ENCODE results near the gene UCN.
A peak's percentile ranks its signal among the peaks of the same experiment; 100 is the strongest.
"Not testable (repeated sequence)": the region's sequence is repeated elsewhere in the genome, so short reads cannot be mapped to it uniquely, and the experiment has no call there.

The UCN gene

GRCh38 chr2:27308359-27308881, at the start of gene UCN:
UCN (minus strand) TSS chr2:27308445; CDS start chr2:27307895, 550 bp downstream.
- ChIA-PET POLR2A (ENCODE audit: low non-redundant PET) (interaction anchor here (0.7 kb wide), 1 partner anchor 175 kb away, joined by 3 read pairs; no protein-coding TSS in a partner anchor), CTCF (interaction anchor here (0.6 to 0.8 kb wide), 2 partner anchors 9 to 138 kb away, joined by 4 to 6 read pairs; no protein-coding TSS in a partner anchor)
- peak; percentile 38 for DNase-seq (ENCODE audit: low spot score)
- H3K27ac ChIP-seq, result no peak within 1 kb of the TSS
- no peak for TF ChIP-seq CTCF (conservative IDR thresholded peaks at IDR 0.05; ENCODE audit: low read depth)

GRCh38 chr2:27356382-27357181, 48.3 kb upstream of the UCN start, which contains the start of gene GTF3C2:
GTF3C2 (minus strand) TSS chr2:27356764; CDS start chr2:27343554, 13,210 bp downstream.
- no peak for TF ChIP-seq CTCF (conservative IDR thresholded peaks at IDR 0.05; ENCODE audit: low read depth)

GRCh38 chr2:27356056-27356381, 47.8 kb upstream of the UCN start:
- DNase-seq (ENCODE audit: low spot score), result peak; percentile 34
- no peak for TF ChIP-seq CTCF (conservative IDR thresholded peaks at IDR 0.05; ENCODE audit: low read depth)
- peak overlapping the region; percentile 96 for H3K27ac ChIP-seq
- ChIA-PET CTCF (interaction anchor here (0.6 to 1.5 kb wide), 2 partner anchors 15 to 268 kb away, joined by 3 read pairs; no protein-coding TSS in a partner anchor), POLR2A (ENCODE audit: low non-redundant PET) (no interaction called here)

More at GRCh38 chr2:27356382-27357181, 48.3 kb upstream of the UCN start, which contains the start of gene GTF3C2:
- POLR2A ChIA-PET (ENCODE audit: low non-redundant PET), result interaction anchor here (0.6 kb wide), 1 partner anchor 1430 kb away, joined by 3 read pairs; no protein-coding TSS in a partner anchor
- CTCF ChIA-PET, result interaction anchor here (0.5 to 1.5 kb wide), 5 partner anchors 13 to 268 kb away, joined by 3 to 8 read pairs (median 3); no protein-coding TSS in a partner anchor
- peak within 1 kb of the TSS; percentile 96 for H3K27ac ChIP-seq
- peak; percentile 94 for DNase-seq (ENCODE audit: low spot score)

GRCh38 chr2:27354597-27354927, 46.3 kb upstream of the UCN start:
- ChIA-PET POLR2A (ENCODE audit: low non-redundant PET) (no interaction called here), CTCF (interaction anchor here (0.6 kb wide), 1 partner anchor 123 kb away, joined by 3 read pairs; no protein-coding TSS in a partner anchor)
- TF ChIP-seq CTCF (conservative IDR thresholded peaks at IDR 0.05; ENCODE audit: low read depth), result no peak
- no peak for DNase-seq (ENCODE audit: low spot score)
- H3K27ac ChIP-seq, result peak overlapping the region; percentile 39; the same call in 1 of the 2 replicates

GRCh38 chr2:27353762-27354596, 45.7 kb upstream of the UCN start:
- ChIA-PET POLR2A (ENCODE audit: low non-redundant PET) (no interaction called here), CTCF (interaction anchor here (0.6 kb wide), 1 partner anchor 122 kb away, joined by 3 read pairs; no protein-coding TSS in a partner anchor)
- H3K27ac ChIP-seq, result peak overlapping the region; percentile 39; the same call in 1 of the 2 replicates
- no peak for TF ChIP-seq CTCF (conservative IDR thresholded peaks at IDR 0.05; ENCODE audit: low read depth)
- DNase-seq (ENCODE audit: low spot score), result no peak

- POLR2A ChIA-PET (ENCODE audit: low non-redundant PET), result interaction anchor here (0.6 kb wide), 1 partner anchor 1278 kb away, joined by 3 read pairs; no protein-coding TSS in a partner anchor
- H3K27ac ChIP-seq; DNase-seq (ENCODE audit: low spot score); CTCF ChIA-PET: not testable (repeated sequence)
Measured at GRCh38 chr2:27353386-27353761, 45.1 kb upstream of the UCN start.
